T1000 (cell line): ENCODE data around the gene AGXT.

Source experiments
- DNase-seq: peaks from one replicate; lab custom pipeline; 2025; ENCODE audit warnings: mixed read lengths; lab: John Stamatoyannopoulos, UW

The AGXT gene

DNA sequence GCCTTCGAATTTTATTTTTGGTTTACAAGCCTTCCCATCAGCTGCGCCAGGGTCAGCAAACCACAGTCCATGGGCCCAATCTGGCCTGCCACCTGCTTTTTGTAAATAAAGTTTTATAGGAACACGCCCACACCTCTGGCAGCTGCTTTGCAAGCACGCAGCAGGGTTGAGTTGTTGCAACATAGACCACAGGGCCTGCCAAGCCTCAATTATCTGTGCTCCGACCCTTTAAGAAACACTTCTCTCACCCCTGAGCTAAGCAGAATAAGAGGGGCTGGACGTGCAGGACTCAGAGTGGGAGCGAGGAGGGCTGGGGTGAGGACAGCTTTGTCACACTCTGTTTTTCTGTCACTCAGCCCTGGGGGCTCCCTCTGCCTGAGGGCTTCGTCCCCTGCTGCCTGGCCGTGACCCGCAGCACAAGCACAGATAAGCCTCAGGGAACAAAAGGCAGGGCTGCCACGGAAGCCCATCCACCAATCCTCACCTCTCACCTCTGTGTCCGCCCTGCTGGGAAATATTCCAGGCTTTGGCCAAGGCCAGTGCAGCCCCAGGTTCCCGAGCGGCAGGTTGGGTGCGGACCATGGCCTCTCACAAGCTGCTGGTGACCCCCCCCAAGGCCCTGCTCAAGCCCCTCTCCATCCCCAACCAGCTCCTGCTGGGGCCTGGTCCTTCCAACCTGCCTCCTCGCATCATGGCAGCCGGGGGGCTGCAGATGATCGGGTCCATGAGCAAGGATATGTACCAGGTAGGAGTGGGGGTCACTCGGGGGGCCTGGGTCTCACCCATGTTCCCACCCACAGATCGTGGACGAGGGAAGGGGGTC is at the start of gene AGXT:
Gene AGXT, plus strand, starts transcription at position 539 of the 823 bp plus-strand sequence. Its CDS starts 42 bp downstream, at position 581.
- DNase-seq: no peak

- no peak for DNase-seq
These were observed 49.3 kb upstream of the AGXT start for GRCh38 chr2:240819126-240819857.

DNA sequence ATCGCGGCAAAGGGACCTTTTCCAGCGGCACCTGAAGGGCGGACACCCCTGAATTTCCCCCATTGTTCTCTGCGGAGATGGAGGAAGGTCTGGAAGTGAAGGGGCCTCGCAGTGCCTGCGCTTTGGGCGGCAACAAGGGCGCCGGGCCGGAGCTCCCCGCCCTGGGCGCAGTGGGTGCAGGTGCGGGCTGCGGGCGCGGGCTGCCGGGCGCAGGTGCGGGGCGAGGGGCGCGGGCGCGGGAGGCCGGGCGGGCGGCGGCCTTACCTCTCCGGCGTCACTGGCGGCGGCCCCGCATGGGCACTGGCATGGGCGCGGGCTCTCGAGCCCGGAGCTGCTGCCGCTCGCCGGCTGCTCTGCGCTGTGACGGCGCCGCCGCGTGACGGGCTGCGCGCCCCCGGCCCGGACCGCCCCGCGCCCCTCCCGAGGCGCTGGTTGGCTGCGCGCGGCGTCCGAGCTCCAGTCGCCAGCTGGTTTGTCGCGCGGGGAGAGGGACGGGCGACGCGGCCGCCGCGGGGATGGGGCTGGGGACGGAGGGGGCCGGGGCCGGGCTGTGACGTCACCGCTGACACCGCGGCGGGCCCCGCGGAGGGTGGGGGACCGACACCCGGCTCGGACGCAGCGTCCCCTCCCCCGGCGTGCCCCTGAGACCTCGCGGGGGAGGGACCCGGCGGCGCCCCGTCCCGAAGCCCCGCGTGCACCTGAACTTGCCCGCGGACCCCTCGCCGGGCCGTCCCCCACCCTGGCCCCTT is 48.6 kb upstream of the AGXT start, which contains the start of gene KIF1A:
Gene KIF1A, minus strand, starts transcription at position 362 of the 749 bp plus-strand sequence. CDS start 22,467 bp downstream, outside the sequence.
- no peak for DNase-seq

- DNase-seq: no peak
These were observed 47.8 kb upstream of the AGXT start for GRCh38 chr2:240820607-240821428.

DNA sequence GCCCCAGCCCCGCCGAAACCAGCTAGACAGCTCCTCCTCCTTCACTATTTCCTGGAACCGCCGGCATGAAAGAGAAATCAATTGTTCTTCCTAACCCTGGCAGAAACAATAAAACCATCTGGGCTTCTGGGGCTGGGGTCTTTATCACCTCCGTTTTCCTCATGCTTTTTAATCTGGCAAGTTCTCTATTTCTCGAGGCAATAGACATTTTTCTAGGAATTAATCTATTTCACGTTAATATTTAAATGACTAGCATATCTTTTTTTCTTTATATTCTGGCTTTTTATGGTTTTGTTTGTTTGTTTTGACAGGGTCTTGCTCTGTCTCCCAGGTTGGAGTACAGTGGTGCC is 47.2 kb upstream of the AGXT start:
- DNase-seq: no peak

DNA sequence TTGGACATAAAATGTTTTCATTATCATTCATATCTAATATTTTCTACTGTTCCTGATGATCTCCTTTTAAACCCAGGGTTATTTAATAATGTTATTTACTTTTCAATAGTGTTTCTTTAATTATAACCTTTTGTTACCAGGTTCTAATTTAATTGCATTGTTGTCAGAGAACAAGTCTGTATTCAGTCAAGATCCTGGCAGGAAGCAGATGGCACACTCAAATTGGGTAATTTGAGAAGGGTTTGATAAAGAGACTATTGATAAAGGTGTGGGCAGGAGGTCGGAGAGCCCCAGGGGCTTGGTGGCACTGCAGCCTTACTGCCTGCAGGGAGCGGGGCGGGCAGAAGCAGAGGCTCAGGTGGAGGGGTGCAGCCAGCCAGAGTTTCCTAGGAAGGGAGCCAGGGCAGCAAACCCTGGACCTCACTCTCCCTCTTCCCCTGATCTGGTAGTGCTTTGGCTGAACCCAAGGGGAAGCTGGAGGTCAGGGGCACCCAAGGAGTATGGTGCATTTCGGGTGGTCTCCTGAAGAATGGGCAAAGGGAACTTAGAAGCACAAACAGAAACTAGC is 46.3 kb upstream of the AGXT start:
- DNase-seq: no peak

- DNase-seq: no peak
These were observed 44.9 kb upstream of the AGXT start for GRCh38 chr2:240823449-240824336.

- DNase-seq: no peak
These were observed 43.1 kb upstream of the AGXT start for GRCh38 chr2:240825476-240825875.

DNA sequence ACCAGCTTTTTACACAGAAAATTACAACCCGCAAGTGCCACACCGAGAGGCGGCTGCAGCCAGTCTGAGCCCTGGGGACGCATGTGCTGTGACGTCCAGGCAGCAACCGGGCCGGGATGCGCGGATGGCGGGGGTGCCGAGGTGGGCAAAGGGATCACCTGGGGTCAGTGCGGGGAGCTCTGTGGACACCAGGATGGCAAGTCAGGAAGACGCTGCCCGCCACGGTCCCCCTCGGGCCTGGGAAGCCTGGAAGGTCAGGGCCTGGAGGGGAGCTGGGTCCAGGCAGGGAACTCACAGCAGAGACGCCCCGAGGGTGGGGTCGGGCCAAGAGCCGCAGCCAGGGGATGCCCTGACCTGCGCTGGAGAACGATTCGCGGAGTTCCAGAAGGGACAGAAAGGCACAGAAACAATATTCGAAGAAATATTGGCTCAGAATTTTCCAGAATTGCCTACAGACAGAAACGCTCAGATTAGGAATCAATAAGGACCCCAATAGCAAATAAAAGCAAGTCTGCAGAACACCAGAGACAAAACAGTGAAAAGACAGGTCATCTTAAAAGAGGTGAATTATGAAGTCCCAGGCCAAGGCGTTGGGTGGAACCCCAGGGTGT is 36.9 kb upstream of the AGXT start:
- no peak for DNase-seq

GRCh38 chr2:240832205-240832727 is 36.4 kb upstream of the AGXT start:
- peak; percentile 51 for DNase-seq

DNA sequence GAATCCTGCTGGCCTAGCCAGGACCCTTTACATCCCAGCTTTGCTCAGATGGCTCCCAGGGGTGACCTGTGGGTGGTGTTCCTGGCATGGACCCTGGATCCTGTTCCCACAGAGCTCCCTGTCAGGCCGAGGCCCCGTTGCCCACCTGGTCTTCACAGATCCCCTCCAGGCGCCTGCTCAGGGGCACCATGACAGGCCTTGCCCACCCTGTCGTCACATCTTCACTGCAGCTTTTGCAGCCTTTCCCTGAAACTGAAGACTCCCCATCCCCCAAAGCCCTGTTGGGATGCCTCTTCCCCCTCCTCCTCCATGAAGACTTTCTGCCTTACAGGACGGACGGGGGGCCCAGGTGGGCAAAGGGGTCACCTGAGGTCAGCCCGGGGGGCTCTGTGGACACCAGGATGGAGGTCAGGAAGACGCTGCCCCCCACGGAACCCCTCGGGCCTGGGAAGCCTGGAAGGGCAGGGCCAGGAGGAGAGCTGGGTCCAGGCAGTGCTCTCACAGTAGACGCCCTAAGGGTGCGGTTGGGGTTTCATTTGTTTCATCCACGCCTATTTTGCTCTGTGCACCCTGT is 35.6 kb upstream of the AGXT start:
- no peak for DNase-seq

DNA sequence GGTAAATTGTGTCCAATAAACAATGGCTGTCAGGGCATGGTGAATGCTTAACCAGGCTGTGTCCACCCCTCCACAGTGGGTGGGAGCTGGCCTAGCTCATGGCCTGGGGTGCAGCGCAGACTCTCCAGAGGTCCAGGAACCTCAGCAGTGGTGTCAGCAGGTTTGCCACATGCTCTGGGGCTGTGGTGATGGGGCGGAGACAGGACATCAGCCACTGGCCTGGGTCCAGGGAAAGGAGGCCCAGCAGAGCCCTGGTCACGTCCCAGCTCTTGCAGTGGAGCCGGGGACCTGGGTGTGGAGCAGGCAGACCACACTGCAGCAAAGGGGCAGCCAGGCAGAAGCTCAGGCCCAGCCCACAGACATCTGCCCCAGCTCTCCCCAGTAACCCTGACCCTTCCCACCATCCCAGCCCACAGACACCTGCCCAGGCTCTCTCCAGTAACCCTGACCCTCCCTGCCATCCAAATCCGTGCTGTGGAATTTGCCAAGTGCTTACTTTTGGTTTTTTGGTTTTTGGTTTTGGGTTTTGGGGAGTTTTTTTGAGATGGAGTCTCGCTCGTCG is 34.8 kb upstream of the AGXT start:
- DNase-seq: no peak

- no peak for DNase-seq
These were observed 34.1 kb upstream of the AGXT start for GRCh38 chr2:240834377-240834975.

DNA sequence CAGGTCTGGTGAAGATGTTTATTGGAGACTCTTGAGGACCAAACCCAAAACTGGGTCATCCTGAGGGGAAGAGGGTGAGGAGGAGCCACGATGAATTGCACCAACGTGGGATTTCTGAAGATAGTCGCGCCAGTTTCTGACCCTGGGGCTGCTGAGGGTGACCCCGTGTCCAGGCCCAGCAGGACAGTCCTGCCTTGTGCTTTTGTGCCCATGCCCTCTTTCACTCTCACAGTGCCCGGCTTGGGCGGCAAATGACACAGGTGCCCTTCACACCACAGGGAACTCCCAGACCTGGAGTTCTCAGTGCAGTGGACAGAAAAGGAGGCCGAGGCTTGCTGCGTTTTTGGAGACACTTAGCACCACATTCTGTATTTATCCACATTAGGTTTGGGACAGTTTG is 33.1 kb upstream of the AGXT start:
- DNase-seq: no peak

- no peak for DNase-seq
These were observed 31.7 kb upstream of the AGXT start for GRCh38 chr2:240836781-240837467.

DNA sequence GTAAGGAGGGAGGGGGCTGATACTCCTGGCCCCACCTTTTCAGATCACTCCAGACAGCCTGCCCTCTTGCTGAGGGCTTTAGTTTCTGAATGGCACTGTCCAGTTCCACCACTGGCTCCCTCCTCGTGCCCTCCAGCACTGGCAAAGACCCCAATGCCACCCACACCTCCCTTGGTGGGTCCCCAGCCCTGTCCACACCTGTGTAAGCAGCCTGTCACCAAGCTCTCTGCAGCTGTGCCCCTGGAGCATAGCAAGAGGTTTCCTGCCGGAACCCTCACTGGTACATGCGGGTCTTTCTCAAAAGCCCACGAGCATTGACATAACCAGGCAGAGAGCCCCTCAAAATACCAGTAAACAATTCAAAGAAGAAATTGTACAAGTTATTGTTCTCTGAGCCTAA is 31.0 kb upstream of the AGXT start:
- no peak for DNase-seq

GRCh38 chr2:240839152-240840143 is 29.2 kb upstream of the AGXT start:
- no peak for DNase-seq
